Breast epithelium (tissue), 4 donors: ENCODE data around the gene ENAH. TPM values are rescaled to one million over a fixed set of nuclear protein-coding genes. Genes with fewer than 3 reads are reported as not detected.
"Not testable (repeated sequence)": the region's sequence is repeated elsewhere in the genome, so short reads cannot be mapped to it uniquely, and the experiment has no call there.

Experiments
- DNase-seq, 2 donors: peaks; one replicate each; pipeline ENCODE4 v3.0.0-alpha.2; 2019; ENCODE audit warnings: low spot score in 2 of 2
- H3K27ac ChIP-seq, 2 donors: fragments of 200-600 bp; sonication (generic) in 1 of 2; one replicate each; pipeline ENCODE4 v1.5.1; 2016 to 2019; ENCODE audit warnings: mild to moderate bottlenecking in 1 of 2
- H3K27me3 ChIP-seq, 2 donors: fragments of 200-600 bp; sonication (generic) in 1 of 2; one replicate each; pipeline versions ENCODE4 v1.5.1 to v1.6.0; 2017 to 2019; ENCODE audit warnings: control low read depth in 1 of 2, mild to moderate bottlenecking in 1 of 2
- H3K36me3 ChIP-seq: fragments of 200-600 bp; one replicate; pipeline ENCODE4 v1.5.1; 2019
- H3K4me1 ChIP-seq, 2 donors: fragments of 200-600 bp; sonication (generic); one replicate each; pipeline ENCODE4 v1.5.1; 2016 to 2019; ENCODE audit warnings: control low read depth in 1 of 2
- H3K4me3 ChIP-seq, 3 donors: fragments of 200-600 bp; sonication (generic); 1 replicate in 2 of 3; 2 replicates in 1 of 3; pipeline ENCODE4 v1.5.1; 2016 to 2019; ENCODE audit warnings: mild to moderate bottlenecking in 3 of 3, moderate library complexity in 2 of 3
- H3K9me3 ChIP-seq, 2 donors: fragments of 200-600 bp; sonication (generic) in 1 of 2; one replicate each; pipeline ENCODE4 v1.5.1; 2016 to 2019; ENCODE audit warnings: control low read depth in 1 of 2
- CTCF ChIP-seq, 3 donors: fragments of 450-650 bp; IDR thresholded peaks; one replicate each; pipeline ENCODE4 v1.5.1; 2016 to 2017; ENCODE audit warnings: antibody characterized with exemption in 3 of 3, mild to moderate bottlenecking in 3 of 3, moderate library complexity in 3 of 3
- POLR2A ChIP-seq: fragments of 450-650 bp; IDR thresholded peaks from one replicate; pipeline ENCODE4 v1.6.1; 2016; ENCODE audit warnings: antibody characterized with exemption, mild to moderate bottlenecking, moderate library complexity
- POLR2AphosphoS5 ChIP-seq, 3 donors: sonication (generic); formaldehyde crosslinking; IDR thresholded peaks; one replicate each; pipeline ENCODE4 v1.6.1; 2017; ENCODE audit warnings: antibody characterized with exemption in 3 of 3
- intact Hi-C: fragments of 100-400 bp; cut with DNase I; formaldehyde crosslinking; loops from one replicate; pipeline ENCODE4 v1.15.1; 2023; ENCODE audit warnings: low total_unique reads
- total RNA-seq, 3 donors: library from RNA; depleted of rRNA; stranded (reverse); fragments of >200 nt; gene quantifications; one replicate each; pipeline ENCODE4 v1.1.0, GENCODE V29; 2016

The ENAH gene
- total RNA-seq, 3 donors from 2014 or later: 36.2 to 62.9 (median 48.2) TPM

GRCh38 chr1:225642177-225642576 lies 10.7 kb downstream of the ENAH start:
- TF ChIP-seq POLR2A (no peak), POLR2AphosphoS5 (IDR thresholded peaks at IDR 0.05) (no peak), CTCF (IDR thresholded peaks at IDR 0.05) (no peak)
- H3K4me3 ChIP-seq: no peak overlapping the region
- no peak for DNase-seq
- H3K4me1 ChIP-seq: no peaks in the 10 kb centered on the region
- no peaks in the 10 kb centered on the region for H3K27me3 ChIP-seq
- H3K36me3 ChIP-seq: no peaks in the 10 kb centered on the region
- intact Hi-C loops: no loop called here
- H3K27ac ChIP-seq: no peak overlapping the region
- no peaks in the 10 kb centered on the region for H3K9me3 ChIP-seq

GRCh38 chr1:225638853-225639252 lies 14.1 kb downstream of the ENAH start:
- Histone ChIP-seq H3K27ac (no peak overlapping the region), H3K27me3 (no peaks in the 10 kb centered on the region), H3K4me3 (no peak overlapping the region), H3K4me1 (no peaks in the 10 kb centered on the region), H3K36me3 (no peaks in the 10 kb centered on the region), H3K9me3 (no peaks in the 10 kb centered on the region)
- no peak for DNase-seq
- intact Hi-C loops: no loop called here
- TF ChIP-seq POLR2AphosphoS5 (IDR thresholded peaks at IDR 0.05): no peak
- TF ChIP-seq POLR2A: no peak
- no peak for TF ChIP-seq CTCF (IDR thresholded peaks at IDR 0.05)

- no peak for DNase-seq
- Histone ChIP-seq H3K4me1 (no peaks in the 10 kb centered on the region), H3K9me3 (no peaks in the 10 kb centered on the region), H3K4me3 (no peak overlapping the region), H3K36me3 (no peaks in the 10 kb centered on the region), H3K27me3 (no peaks in the 10 kb centered on the region), H3K27ac (no peak overlapping the region)
- TF ChIP-seq CTCF (IDR thresholded peaks at IDR 0.05) (no peak), POLR2A (no peak), POLR2AphosphoS5 (IDR thresholded peaks at IDR 0.05) (no peak)
- intact Hi-C loops: no loop called here
Observed at GRCh38 chr1:225637651-225638199, 15.2 kb downstream of the ENAH start.

GRCh38 chr1:225636992-225637391 lies 15.9 kb downstream of the ENAH start:
- H3K36me3 ChIP-seq, H3K27ac ChIP-seq, H3K9me3 ChIP-seq, H3K4me1 ChIP-seq, H3K4me3 ChIP-seq, H3K27me3 ChIP-seq, intact Hi-C loops, DNase-seq: not testable (repeated sequence)

GRCh38 chr1:225635649-225636048 lies 17.3 kb downstream of the ENAH start:
- no peaks in the 10 kb centered on the region for H3K4me1 ChIP-seq
- no peaks in the 10 kb centered on the region for H3K27me3 ChIP-seq
- intact Hi-C loops: no loop called here
- TF ChIP-seq POLR2A: no peak
- no peak for TF ChIP-seq POLR2AphosphoS5 (IDR thresholded peaks at IDR 0.05)
- TF ChIP-seq CTCF (IDR thresholded peaks at IDR 0.05): no peak
- H3K36me3 ChIP-seq: no peaks in the 10 kb centered on the region
- no peak overlapping the region for H3K27ac ChIP-seq
- no peak overlapping the region for H3K4me3 ChIP-seq
- DNase-seq: no peak
- no peaks in the 10 kb centered on the region for H3K9me3 ChIP-seq

GRCh38 chr1:225632836-225633235 lies 20.1 kb downstream of the ENAH start:
- DNase-seq, H3K27me3 ChIP-seq, intact Hi-C loops, H3K36me3 ChIP-seq, H3K4me3 ChIP-seq, H3K9me3 ChIP-seq, H3K4me1 ChIP-seq, H3K27ac ChIP-seq: not testable (repeated sequence)
